ENCODE data around the gene NPEPL1.

DNA sequence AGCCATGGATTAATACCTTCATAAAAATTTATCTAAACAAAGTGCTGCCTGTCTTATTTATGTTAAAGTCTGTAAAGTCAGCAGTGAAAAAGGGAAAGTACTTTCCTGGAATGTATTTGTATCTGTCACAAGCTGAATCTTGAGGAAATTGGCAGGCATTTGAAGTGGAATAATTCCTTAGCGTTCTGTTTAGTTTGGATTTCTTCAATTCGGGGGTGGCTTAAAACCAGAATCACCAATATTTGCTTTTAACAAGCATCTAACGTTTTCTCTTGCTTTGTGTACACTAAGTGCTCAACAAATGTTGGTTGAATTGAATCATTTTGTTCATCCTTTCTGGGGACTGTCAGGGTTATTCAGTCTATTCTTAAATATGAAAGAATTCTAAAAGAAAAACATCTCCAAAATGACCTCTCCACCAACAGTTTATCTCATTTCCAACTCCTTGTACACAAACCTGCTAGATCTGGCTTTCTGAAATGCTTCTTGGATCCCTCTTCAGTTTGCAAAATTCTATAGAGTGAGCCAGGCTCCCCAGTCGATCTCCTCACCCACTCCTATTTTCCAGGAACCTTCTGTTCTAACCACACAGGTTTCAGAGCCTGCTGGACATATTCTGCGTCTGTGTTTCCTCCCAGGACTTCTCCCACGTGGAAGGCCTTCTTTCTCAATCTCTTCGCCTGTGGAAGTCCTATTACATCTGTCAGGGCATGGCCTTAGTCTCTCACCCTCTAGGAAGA, 2.0 kb upstream of the NPEPL1 start:
- TF ChIP-seq SP1 (IDR thresholded peaks at IDR 0.05; ENCODE audit: low read depth, low read length) (no peak), ASH2L (IDR thresholded peaks at IDR 0.05; ENCODE audit: borderline replicate concordance, low read depth) (no peak), RFX5 (IDR thresholded peaks at IDR 0.05; ENCODE audit: low read depth, low read length) (no peak), ZSCAN29 (IDR thresholded peaks at IDR 0.05) (no peak), SIN3A (IDR thresholded peaks at IDR 0.05; ENCODE audit: low read depth, low read length) (no peak), FOS (IDR thresholded peaks at IDR 0.05; ENCODE audit: borderline replicate concordance, extremely low read depth, insufficient read length) (no peak), NR2F1 (conservative IDR thresholded peaks at IDR 0.05) (no peak), POLR2A (IDR thresholded peaks at IDR 0.05; ENCODE audit: low read depth, low read length) (no peak), SMAD1 (IDR thresholded peaks at IDR 0.05; ENCODE audit: low read depth, partially characterized antibody) (no peak), DPF2 (IDR thresholded peaks at IDR 0.05) (no peak)
- TF ChIP-seq, protein P1, sequence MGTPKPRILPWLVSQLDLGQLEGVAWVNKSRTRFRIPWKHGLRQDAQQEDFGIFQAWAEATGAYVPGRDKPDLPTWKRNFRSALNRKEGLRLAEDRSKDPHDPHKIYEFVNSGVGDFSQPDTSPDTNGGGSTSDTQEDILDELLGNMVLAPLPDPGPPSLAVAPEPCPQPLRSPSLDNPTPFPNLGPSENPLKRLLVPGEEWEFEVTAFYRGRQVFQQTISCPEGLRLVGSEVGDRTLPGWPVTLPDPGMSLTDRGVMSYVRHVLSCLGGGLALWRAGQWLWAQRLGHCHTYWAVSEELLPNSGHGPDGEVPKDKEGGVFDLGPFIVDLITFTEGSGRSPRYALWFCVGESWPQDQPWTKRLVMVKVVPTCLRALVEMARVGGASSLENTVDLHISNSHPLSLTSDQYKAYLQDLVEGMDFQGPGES (IDR thresholded peaks at IDR 0.05) = no peak
- TF ChIP-seq, protein P2, sequence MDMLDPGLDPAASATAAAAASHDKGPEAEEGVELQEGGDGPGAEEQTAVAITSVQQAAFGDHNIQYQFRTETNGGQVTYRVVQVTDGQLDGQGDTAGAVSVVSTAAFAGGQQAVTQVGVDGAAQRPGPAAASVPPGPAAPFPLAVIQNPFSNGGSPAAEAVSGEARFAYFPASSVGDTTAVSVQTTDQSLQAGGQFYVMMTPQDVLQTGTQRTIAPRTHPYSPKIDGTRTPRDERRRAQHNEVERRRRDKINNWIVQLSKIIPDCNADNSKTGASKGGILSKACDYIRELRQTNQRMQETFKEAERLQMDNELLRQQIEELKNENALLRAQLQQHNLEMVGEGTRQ (IDR thresholded peaks at IDR 0.05; ENCODE audit: borderline replicate concordance, low read depth, low read length) = no peak
- TF ChIP-seq, protein P3, sequence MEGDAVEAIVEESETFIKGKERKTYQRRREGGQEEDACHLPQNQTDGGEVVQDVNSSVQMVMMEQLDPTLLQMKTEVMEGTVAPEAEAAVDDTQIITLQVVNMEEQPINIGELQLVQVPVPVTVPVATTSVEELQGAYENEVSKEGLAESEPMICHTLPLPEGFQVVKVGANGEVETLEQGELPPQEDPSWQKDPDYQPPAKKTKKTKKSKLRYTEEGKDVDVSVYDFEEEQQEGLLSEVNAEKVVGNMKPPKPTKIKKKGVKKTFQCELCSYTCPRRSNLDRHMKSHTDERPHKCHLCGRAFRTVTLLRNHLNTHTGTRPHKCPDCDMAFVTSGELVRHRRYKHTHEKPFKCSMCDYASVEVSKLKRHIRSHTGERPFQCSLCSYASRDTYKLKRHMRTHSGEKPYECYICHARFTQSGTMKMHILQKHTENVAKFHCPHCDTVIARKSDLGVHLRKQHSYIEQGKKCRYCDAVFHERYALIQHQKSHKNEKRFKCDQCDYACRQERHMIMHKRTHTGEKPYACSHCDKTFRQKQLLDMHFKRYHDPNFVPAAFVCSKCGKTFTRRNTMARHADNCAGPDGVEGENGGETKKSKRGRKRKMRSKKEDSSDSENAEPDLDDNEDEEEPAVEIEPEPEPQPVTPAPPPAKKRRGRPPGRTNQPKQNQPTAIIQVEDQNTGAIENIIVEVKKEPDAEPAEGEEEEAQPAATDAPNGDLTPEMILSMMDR (IDR thresholded peaks at IDR 0.05 in 2 of 3, conservative IDR thresholded peaks at IDR 0.05 in 1 of 3; ENCODE audit: control insufficient read depth in 2 of 3, extremely low read depth in 1 of 3, insufficient read depth in 1 of 3, low read depth in 3 of 3, low read length in 3 of 3) = no peak

Data from GM12878 (cell line).